NCI-H187 treated with DMSO at 0.1 percent for 48 hours (cell line): ENCODE results near the gene CCBE1.

Experiments used
- DNase-seq: peaks from one replicate; lab custom pipeline; 2025; lab: John Stamatoyannopoulos, UW

CCBE1 gene

GRCh38 chr18:59393381-59393780 is 303.8 kb downstream of the CCBE1 start:
- no peak for DNase-seq

- DNase-seq, result no peak
Measured at GRCh38 chr18:59388817-59389216, 308.4 kb downstream of the CCBE1 start.

GRCh38 chr18:59387687-59388565 is 309.3 kb downstream of the CCBE1 start:
- peak; percentile 34 for DNase-seq

GRCh38 chr18:59386909-59387686 is 310.1 kb downstream of the CCBE1 start:
- no peak for DNase-seq

- no peak for DNase-seq
Measured at GRCh38 chr18:59385191-59385590, 312.0 kb downstream of the CCBE1 start.

- no peak for DNase-seq
Measured at GRCh38 chr18:59383851-59384250, 313.4 kb downstream of the CCBE1 start.

GRCh38 chr18:59382383-59382782 is 314.8 kb downstream of the CCBE1 start:
- no peak for DNase-seq

- no peak for DNase-seq
Measured at GRCh38 chr18:59381949-59382348, 315.3 kb downstream of the CCBE1 start.
